HG03469 (cell line): ENCODE results near the gene ARHGEF40.

Source experiments
- ATAC-seq: cut with Tn5 transposase; IDR thresholded peaks from one replicate; pipeline ENCODE4 v1.9.1; 2021; ENCODE audit warnings: mild to moderate bottlenecking, moderate library complexity, moderate number of reproducible peaks; ENCODE audit not compliant: unreplicated experiment

ARHGEF40 gene

DNA sequence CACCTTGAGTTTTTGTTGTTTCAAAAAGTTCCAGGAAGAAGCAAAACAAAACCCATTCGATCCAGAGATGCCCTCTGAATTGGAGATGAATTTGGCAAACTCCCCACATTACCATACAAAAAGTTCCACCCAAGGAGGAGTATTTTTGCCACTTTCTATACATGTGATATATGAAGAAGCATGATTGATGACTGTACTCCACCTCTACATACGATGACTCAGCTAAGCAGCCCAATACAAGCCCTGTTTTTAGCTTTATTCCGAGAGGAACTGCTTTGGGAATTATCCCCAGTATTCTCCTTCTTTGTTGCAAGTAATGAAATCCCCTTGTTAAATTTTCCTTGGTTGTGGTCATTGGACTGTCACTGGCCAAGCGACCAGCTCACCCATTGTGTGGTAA is 42.2 kb downstream of the ARHGEF40 start:
- no peak for ATAC-seq

DNA sequence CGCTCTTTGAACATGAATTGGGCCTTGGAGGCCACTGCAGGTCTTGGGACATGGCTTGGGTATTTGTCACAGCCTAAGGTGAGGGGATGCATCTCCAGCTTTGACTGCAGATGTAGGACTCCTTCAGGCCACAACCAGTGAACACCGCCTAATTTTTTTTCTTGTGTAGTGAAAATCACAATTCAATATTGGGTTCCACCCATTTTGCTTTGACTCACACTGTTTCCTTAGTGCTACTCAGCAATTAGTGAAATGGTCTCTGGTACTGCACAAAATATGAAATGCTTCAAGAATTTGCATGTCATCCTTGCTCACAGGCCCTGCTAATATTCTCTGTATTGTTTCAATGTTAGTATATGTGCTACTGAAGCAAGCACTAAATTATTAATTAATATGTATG is 43.3 kb downstream of the ARHGEF40 start:
- ATAC-seq: no peak

DNA sequence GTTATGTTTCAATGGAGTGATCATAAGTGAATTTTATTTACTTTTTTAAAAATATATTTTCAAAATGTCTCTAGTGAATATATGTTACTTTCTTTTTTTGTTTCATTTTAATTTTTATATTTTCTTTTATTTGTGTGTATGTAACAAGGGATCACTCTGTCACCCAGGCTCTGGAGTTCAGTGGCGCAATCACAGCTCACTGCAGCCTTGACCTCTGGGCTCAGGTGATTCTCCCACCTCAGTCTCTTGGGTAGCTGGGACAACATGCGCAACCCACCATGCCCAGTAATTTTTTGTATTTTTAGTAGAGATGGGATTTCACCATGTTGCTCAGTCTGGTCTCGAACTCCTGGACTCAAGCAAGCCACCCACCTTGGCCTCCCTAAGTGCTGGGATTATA is 48.8 kb downstream of the ARHGEF40 start:
- no peak for ATAC-seq

DNA sequence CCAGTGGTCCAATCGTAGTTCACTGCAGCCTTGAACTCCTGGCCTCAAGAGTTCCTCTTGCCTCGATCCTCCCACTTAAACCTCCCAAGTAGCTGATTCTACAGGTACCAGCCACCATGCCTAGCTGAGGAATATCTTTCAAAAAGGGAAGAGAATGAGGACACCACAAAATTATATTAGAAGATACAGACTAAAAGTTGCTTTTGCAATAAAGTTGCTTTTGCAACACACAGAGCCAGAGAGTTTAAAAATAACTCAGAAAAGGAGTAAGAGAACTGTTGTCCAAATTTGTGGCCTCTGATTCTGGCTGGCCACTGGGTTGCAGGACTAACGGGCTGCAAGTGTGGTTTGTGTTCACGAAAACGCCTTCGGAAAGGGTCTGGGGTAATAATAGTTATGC is 50.6 kb downstream of the ARHGEF40 start:
- ATAC-seq: no peak

DNA sequence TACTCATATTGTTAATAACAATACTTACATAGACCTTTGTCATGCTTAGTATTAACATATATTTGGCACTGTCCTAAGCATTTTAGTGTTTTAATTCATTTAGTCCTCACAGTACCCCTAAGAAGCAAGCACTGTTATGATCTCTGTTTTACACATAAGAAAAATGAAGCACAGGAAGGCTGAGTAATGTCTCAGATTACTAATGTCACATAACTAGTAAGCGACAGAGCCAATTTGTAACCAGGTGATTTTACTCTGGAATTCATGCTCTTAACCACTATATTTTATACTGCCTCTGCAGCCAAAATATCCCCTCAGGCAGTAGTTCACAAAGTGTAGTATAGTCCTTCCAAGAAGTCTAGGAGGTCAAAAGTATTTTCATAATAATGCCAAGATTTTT is 51.0 kb downstream of the ARHGEF40 start:
- ATAC-seq: no peak

DNA sequence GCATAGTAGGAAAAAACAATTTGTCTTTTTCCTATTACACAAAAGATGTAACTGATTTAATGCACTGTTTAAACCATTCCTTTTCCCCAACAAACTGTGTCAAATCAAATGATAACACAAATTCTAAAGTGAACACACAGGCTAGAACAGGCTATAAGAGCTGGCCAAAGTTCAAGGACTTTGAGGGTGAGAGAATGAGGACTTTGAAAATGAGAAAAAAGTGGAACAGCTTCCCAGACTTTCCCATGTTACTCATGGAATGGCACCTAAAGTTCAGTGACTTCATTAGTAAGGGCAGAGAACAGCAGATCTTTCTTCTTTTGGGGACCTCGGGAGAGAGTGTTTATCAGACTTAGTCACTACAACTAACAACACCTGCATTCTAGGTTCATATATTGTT is 53.3 kb downstream of the ARHGEF40 start:
- no peak for ATAC-seq

DNA sequence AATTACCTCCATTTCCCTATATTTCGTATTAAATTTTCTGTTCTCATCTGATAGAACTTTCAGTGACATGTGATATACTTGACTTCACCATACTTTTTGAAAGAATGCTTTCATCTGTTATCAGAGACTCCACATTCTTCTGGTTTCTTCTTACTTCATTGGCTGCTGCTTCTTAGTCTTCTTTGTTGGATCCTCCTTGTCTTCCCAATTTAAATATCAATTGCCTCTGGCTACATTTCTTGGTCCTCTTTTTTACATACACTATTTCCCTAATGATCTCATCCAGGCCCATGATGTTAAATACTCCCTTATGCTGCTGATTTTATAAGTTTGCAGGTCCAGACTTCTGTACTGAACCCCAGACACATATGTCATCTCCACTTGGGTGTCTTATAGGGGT is 63.8 kb downstream of the ARHGEF40 start:
- ATAC-seq: no peak

DNA sequence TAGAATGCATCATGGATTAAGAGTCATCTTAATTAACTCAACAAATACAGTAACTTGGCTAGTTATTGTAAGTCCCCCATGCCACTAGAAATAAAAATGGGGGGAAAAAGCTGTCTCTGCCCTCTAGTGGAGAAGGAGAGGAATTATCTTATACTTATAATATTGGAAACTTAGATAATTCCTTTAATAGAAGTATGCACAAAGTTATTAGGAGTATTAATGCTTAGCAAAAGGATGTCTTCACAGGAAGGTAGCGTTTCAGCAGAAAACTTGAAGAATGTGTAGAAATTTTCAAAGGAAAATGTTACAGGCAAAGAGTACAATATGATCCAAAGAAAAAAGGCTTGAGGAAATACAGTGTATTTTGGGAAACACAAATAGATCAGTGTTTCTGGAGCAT is 65.9 kb downstream of the ARHGEF40 start:
- no peak for ATAC-seq
